ENCODE measurements around the gene FHL1.

DNA sequence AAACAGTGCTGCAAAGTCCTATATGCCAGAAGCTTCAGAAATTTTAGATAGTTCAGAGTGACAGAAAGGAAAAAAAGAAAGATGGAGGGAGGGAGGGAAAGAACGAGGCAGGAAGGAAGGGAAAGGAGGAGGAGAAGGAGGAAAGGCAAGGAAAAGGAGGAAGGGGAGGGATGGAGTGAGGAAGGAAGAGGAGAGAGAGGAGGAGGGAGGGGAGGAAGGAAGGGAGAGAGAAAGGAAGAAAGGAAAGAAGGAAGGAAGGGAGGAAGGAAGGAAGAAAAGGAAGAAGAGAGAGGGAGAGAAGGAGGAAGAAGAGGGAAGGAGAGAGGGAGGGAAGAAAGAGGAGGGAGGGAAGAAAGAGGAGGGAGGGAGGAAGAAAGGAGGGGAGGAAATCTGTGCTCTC, 42.4 kb upstream of the FHL1 start:
- TF ChIP-seq, protein P1, sequence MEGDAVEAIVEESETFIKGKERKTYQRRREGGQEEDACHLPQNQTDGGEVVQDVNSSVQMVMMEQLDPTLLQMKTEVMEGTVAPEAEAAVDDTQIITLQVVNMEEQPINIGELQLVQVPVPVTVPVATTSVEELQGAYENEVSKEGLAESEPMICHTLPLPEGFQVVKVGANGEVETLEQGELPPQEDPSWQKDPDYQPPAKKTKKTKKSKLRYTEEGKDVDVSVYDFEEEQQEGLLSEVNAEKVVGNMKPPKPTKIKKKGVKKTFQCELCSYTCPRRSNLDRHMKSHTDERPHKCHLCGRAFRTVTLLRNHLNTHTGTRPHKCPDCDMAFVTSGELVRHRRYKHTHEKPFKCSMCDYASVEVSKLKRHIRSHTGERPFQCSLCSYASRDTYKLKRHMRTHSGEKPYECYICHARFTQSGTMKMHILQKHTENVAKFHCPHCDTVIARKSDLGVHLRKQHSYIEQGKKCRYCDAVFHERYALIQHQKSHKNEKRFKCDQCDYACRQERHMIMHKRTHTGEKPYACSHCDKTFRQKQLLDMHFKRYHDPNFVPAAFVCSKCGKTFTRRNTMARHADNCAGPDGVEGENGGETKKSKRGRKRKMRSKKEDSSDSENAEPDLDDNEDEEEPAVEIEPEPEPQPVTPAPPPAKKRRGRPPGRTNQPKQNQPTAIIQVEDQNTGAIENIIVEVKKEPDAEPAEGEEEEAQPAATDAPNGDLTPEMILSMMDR (IDR thresholded peaks at IDR 0.05) = no peak
- no peak for TF ChIP-seq EP300 (IDR thresholded peaks at IDR 0.05)
- no peak for TF ChIP-seq POLR2A (IDR thresholded peaks at IDR 0.05)

Measured in sigmoid colon (tissue), 4 donors.